Kidney epithelial cell (primary cell): ENCODE data around the gene LCN15. TPM values are rescaled to one million over a fixed set of nuclear protein-coding genes. Genes with fewer than 3 reads are reported as not detected.
"Not testable (repeated sequence)": the region's sequence is repeated elsewhere in the genome, so short reads cannot be mapped to it uniquely, and the experiment has no call there.

Experiments
- DNase-seq: peaks from one replicate; pipeline ENCODE4 v3.0.0-alpha.2; 2010; ENCODE audit warnings: low read depth
- H3K27me3 ChIP-seq: 2 replicates; pipeline ENCODE4 v1.6.0; 2011; ENCODE audit warnings: low read length; ENCODE audit not compliant: control insufficient read depth, insufficient read depth
- H3K36me3 ChIP-seq: 2 replicates; pipeline ENCODE4 v1.5.1; 2011; ENCODE audit warnings: low read length; ENCODE audit not compliant: control insufficient read depth, insufficient read depth
- H3K4me3 ChIP-seq: 2 replicates; pipeline ENCODE4 v1.5.1; 2011; ENCODE audit warnings: low read depth, mild to moderate bottlenecking, control low read depth, low read length
- total RNA-seq: library from RNA; depleted of rRNA; stranded (reverse); fragments of >200 nt; gene quantifications from 2 replicates; pipeline ENCODE4 v1.2.3, GENCODE V29; 2015
- TF ChIP-seq, protein P1 (sequence below): IDR thresholded peaks from 2 replicates; pipeline ENCODE4 v1.5.1; 2011; ENCODE audit warnings: mild to moderate bottlenecking, moderate library complexity, low read length, control low read depth, inconsistent platforms; ENCODE audit not compliant: insufficient read depth, poor library complexity, severe bottlenecking

Gene LCN15
- total RNA-seq, 1 donor from 2014 or later, result not detected

DNA sequence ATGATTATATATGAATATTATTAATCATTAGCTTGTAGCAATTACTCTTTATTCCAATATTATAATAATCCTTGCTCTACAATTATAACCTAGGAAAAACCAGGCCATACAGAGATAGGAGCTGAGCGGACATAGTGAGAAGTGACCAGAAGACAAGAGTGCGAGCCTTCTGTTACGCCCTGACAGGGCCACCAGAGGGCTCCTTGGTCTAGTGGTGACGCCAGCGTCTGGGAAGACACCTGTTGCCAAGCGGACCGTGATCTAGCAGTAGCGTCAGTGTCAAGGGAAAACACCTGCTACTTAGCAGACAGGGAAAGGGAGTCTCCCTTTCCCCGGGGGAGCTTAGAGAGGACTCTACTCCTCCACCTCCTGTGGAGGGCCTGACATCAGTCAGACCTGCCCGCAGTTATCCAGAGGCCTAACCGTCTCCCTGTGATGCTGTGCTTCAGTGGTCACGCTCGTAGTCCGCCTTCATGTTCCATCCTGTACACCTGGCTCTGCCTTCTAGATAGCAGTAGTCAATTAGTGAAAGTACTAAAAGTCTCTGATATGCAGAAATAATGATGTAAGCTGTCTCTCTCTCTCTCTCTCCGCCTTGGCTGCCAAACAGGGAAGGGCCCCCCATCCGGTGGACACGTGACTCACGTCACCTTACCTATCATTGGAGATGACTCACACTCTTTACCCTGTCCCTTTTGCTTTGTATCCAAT lies 2.2 kb upstream of the LCN15 start:
- H3K27me3 ChIP-seq, result peaks cover 17% of the 10 kb centered on the region
- not testable (repeated sequence) for H3K36me3 ChIP-seq, H3K4me3 ChIP-seq
- TF ChIP-seq, protein P1, sequence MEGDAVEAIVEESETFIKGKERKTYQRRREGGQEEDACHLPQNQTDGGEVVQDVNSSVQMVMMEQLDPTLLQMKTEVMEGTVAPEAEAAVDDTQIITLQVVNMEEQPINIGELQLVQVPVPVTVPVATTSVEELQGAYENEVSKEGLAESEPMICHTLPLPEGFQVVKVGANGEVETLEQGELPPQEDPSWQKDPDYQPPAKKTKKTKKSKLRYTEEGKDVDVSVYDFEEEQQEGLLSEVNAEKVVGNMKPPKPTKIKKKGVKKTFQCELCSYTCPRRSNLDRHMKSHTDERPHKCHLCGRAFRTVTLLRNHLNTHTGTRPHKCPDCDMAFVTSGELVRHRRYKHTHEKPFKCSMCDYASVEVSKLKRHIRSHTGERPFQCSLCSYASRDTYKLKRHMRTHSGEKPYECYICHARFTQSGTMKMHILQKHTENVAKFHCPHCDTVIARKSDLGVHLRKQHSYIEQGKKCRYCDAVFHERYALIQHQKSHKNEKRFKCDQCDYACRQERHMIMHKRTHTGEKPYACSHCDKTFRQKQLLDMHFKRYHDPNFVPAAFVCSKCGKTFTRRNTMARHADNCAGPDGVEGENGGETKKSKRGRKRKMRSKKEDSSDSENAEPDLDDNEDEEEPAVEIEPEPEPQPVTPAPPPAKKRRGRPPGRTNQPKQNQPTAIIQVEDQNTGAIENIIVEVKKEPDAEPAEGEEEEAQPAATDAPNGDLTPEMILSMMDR, result peak; percentile 30
- DNase-seq, result peak; percentile 25

GRCh38 chr9:136765745-136766409 lies 1.6 kb upstream of the LCN15 start:
- H3K4me3 ChIP-seq, DNase-seq, H3K36me3 ChIP-seq: not testable (repeated sequence)
- peaks cover 17% of the 10 kb centered on the region for H3K27me3 ChIP-seq

DNA sequence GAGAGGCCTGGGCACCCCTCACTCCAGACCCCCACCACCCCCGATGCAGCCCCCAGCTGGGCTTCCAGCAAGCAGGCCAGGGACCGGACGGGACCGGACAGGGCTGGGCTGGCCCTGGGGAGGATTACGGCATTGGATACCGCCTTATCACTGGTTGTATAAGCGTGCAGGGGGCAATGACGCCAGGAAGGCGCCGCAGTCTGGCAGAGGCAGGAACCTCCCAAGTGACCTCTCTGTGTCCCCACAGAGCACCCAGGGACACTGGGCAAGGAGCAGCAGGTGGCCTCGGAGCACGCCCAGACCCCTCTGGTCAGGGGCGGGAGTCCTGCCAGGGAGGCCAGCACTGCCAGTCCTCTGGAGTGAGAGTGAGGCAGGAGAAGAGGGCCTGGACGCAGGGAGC lies 723 bp upstream of the LCN15 start:
- no peaks in the 10 kb centered on the region for H3K36me3 ChIP-seq
- no peak for DNase-seq
- H3K4me3 ChIP-seq, result no peak overlapping the region
- TF ChIP-seq, protein P1, result no peak
- peaks cover 18% of the 10 kb centered on the region for H3K27me3 ChIP-seq

DNA sequence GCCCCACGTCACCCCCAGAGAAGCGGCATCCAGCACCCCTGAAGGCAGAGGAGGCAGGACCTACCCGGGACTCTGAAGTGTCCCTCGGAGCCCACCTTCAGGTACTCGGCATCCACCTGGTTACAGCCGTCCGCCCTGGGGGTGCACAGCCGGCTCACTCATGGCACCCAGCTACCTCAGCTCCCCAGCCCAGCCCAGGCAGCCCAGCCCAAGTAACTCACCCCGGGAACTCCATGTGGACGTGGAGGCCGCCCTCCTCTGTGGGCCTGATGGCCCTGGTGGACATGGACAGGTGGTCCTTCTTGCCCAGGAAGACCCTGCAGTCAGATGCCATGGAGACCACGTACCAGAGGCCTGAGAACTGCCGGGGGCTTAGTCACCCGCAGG lies 676 bp downstream of the LCN15 start:
- Histone ChIP-seq H3K27me3 (peaks cover 22% of the 10 kb centered on the region), H3K36me3 (no peaks in the 10 kb centered on the region), H3K4me3 (no peak overlapping the region)
- TF ChIP-seq, protein P1, result no peak
- no peak for DNase-seq

DNA sequence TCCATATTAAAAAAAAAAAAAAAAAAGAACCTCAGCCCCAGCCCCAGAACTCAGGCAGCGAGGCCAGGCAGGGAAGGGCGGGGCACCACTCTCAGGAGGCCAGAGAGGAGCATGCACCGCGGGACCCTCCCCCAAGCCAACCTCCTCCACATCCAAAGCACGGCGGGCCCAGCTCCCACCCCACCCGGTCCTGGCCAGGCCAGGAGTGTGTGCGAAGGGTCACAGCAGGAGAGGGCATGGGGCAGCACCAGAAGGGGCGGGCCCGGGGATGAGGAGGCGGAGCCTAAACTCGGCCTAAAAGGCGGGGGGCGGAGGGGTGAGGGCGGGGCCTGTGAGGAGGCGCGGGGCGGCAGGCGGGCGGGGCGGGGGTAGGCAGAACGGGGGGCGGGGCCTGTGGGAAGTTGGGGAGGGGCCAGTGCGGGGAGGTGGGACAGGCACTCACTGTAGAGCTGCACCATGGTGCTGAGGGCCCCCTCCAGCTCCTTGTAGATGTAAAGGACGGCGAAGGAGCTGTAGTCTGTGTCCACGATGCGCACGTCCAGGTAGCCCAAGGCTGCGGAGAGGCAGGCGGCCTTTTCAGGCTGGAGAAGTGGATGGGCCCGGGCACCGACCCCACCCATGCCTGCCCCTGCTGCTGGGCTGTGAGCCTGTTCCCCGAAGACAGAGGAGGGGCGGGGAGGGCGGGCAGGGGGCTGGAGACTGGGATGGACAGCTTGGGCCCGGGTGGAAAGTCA lies 1.2 kb downstream of the LCN15 start:
- no peak for DNase-seq

More for the DNA sequence above, 1.2 kb downstream of the LCN15 start:
- Histone ChIP-seq H3K36me3 (no peaks in the 10 kb centered on the region), H3K27me3 (peaks cover 24% of the 10 kb centered on the region), H3K4me3 (no peak overlapping the region)
- TF ChIP-seq, protein P1, result no peak
